ENCODE results near the gene PFKFB3. TPM values are rescaled to one million over a fixed set of nuclear protein-coding genes. Genes with fewer than 3 reads are reported as not detected.
"Not testable (repeated sequence)": the region's sequence is repeated elsewhere in the genome, so short reads cannot be mapped to it uniquely, and the experiment has no call there.

The PFKFB3 gene
- total and polyA plus RNA-seq, 2 donors: 12.2 to 39.3 TPM

DNA sequence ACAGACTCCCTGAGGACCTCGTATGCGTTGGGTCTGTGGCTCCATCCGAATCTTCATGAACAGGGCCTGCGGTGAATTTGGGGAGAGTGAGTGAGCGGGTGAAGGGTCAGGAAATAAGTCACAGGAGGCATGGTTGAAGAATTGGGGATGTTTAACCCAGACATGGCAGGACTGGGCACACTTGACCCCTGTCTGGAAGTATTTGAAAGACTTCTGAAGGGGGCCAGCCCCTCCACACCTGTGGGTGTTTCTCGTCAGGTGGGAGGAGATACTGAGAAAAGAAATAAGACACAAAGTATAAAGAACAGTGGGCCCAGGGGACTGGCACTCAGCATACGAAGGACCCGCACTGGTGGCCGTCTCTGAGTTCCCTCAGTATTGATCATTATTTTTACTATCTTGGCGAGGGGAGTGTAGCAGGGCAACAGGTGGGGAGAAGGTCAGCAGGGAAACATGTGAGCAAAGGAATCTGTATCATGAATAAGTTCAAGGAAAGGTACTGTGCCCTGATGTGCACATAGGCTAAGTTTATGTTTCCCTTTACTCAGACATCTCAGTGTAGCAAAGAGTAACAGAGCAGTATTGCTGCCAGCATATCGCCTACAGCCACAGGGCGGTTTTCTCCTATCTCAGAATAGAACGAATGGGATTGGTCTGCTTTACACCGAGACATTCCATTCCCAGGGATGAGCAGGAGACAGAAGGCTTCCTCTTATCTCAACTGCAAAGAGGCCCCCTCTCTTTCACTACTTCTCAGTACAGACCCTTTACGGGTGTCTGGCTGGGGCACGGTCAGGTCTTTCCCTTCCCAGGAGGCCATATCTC lies 38.2 kb upstream of the PFKFB3 start:
- Histone ChIP-seq H3K4me1 (ENCODE audit: control insufficient read depth in 2 of 2, insufficient read depth in 2 of 2, low read length in 2 of 2) (peaks cover 13 to 23% of the 10 kb centered on the region in 2 donors), H3K4me3 (ENCODE audit: low read length in 2 of 2) (peak overlapping the region; percentile 90 to 91), H3K9me3 (ENCODE audit: control insufficient read depth in 2 of 2, insufficient read depth in 1 of 2, low read length in 1 of 2) (no peaks in the 10 kb centered on the region), H3K27ac (ENCODE audit: low read depth in 1 of 2, low read length in 1 of 2) (peak overlapping the region; percentile 88 to 91), H3K36me3 (ENCODE audit: control insufficient read depth in 2 of 2, insufficient read depth in 2 of 2, low read length in 1 of 2) (peaks cover 8 to 12% of the 10 kb centered on the region in 2 donors), H3K27me3 (ENCODE audit: control insufficient read depth in 2 of 2, insufficient read depth in 1 of 2, low read length in 1 of 2) (no peaks in the 10 kb centered on the region)
- WGBS: 51% methylated on average over 16 of the region's 16 CpGs
- DNase-seq (ENCODE audit: low read depth in 6 of 9, low spot score in 9 of 9): no peak

GRCh38 chr10:6165221-6165725 lies 37.5 kb upstream of the PFKFB3 start:
- Histone ChIP-seq H3K27ac (ENCODE audit: low read depth in 1 of 2, low read length in 1 of 2) (peak overlapping the region in 1 of 2 donors; percentile 25), H3K4me1 (ENCODE audit: control insufficient read depth in 2 of 2, insufficient read depth in 2 of 2, low read length in 2 of 2) (peaks cover 17 to 25% of the 10 kb centered on the region in 2 donors), H3K4me3 (ENCODE audit: low read length in 2 of 2) (no peak overlapping the region), H3K9me3 (ENCODE audit: control insufficient read depth in 2 of 2, insufficient read depth in 1 of 2, low read length in 1 of 2) (no peaks in the 10 kb centered on the region), H3K36me3 (ENCODE audit: control insufficient read depth in 2 of 2, insufficient read depth in 2 of 2, low read length in 1 of 2) (peaks cover 8 to 12% of the 10 kb centered on the region in 2 donors), H3K27me3 (ENCODE audit: control insufficient read depth in 2 of 2, insufficient read depth in 1 of 2, low read length in 1 of 2) (no peaks in the 10 kb centered on the region)
- 76% methylated on average over 6 of the region's 6 CpGs for WGBS
- DNase-seq (ENCODE audit: low read depth in 6 of 9, low spot score in 9 of 9): no peak

GRCh38 chr10:6165933-6166332 lies 36.8 kb upstream of the PFKFB3 start:
- not testable (repeated sequence) for DNase-seq (ENCODE audit: low read depth in 6 of 9, low spot score in 9 of 9); H3K9me3 ChIP-seq (ENCODE audit: control insufficient read depth in 2 of 2, insufficient read depth in 1 of 2, low read length in 1 of 2); H3K27me3 ChIP-seq (ENCODE audit: control insufficient read depth in 2 of 2, insufficient read depth in 1 of 2, low read length in 1 of 2); H3K27ac ChIP-seq (ENCODE audit: low read depth in 1 of 2, low read length in 1 of 2); H3K4me3 ChIP-seq (ENCODE audit: low read length in 2 of 2)
- Histone ChIP-seq H3K4me1 (ENCODE audit: control insufficient read depth in 2 of 2, insufficient read depth in 2 of 2, low read length in 2 of 2) (peaks cover 17 to 31% of the 10 kb centered on the region in 2 donors), H3K36me3 (ENCODE audit: control insufficient read depth in 2 of 2, insufficient read depth in 2 of 2, low read length in 1 of 2) (peaks cover 11 to 12% of the 10 kb centered on the region in 2 donors)
- 98% methylated on average over 15 of the region's 15 CpGs for WGBS

GRCh38 chr10:6167456-6167855 lies 35.3 kb upstream of the PFKFB3 start:
- 97% methylated on average over 2 of the region's 2 CpGs for WGBS
- H3K4me1 ChIP-seq (ENCODE audit: control insufficient read depth in 2 of 2, insufficient read depth in 2 of 2, low read length in 2 of 2): peaks cover 17 to 36% of the 10 kb centered on the region in 2 donors
- H3K27me3 ChIP-seq (ENCODE audit: control insufficient read depth in 2 of 2, insufficient read depth in 1 of 2, low read length in 1 of 2): no peaks in the 10 kb centered on the region
- no peak overlapping the region for H3K4me3 ChIP-seq (ENCODE audit: low read length in 2 of 2)
- H3K9me3 ChIP-seq (ENCODE audit: control insufficient read depth in 2 of 2, insufficient read depth in 1 of 2, low read length in 1 of 2): no peaks in the 10 kb centered on the region
- peaks cover 12 to 16% of the 10 kb centered on the region in 2 donors for H3K36me3 ChIP-seq (ENCODE audit: control insufficient read depth in 2 of 2, insufficient read depth in 2 of 2, low read length in 1 of 2)
- H3K27ac ChIP-seq (ENCODE audit: low read depth in 1 of 2, low read length in 1 of 2): no peak overlapping the region
- DNase-seq (ENCODE audit: low read depth in 6 of 9, low spot score in 9 of 9): no peak

DNA sequence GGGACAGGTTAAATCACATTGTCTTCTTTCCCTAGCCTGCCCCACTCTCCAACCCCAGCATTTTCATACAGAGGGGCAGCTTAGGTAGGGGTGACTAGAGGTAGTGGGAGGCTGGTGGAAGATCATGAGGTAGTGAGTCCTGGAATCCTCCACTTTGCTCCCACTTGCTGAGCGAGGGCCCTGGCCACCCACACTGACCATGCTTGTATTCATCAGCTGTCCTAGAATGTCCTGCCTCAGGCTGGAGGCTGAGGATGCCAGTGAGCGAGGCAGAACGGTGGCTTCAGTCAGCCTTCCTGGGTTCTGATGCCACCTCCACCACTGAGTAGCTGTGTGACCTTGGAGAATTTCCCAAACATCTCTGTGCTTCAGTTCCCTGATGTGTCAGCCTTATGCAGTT lies 34.6 kb upstream of the PFKFB3 start:
- Histone ChIP-seq H3K27me3 (ENCODE audit: control insufficient read depth in 2 of 2, insufficient read depth in 1 of 2, low read length in 1 of 2) (no peaks in the 10 kb centered on the region), H3K9me3 (ENCODE audit: control insufficient read depth in 2 of 2, insufficient read depth in 1 of 2, low read length in 1 of 2) (no peaks in the 10 kb centered on the region), H3K4me1 (ENCODE audit: control insufficient read depth in 2 of 2, insufficient read depth in 2 of 2, low read length in 2 of 2) (peaks cover 16 to 36% of the 10 kb centered on the region in 2 donors), H3K4me3 (ENCODE audit: low read length in 2 of 2) (no peak overlapping the region), H3K27ac (ENCODE audit: low read depth in 1 of 2, low read length in 1 of 2) (no peak overlapping the region), H3K36me3 (ENCODE audit: control insufficient read depth in 2 of 2, insufficient read depth in 2 of 2, low read length in 1 of 2) (peaks cover 12 to 16% of the 10 kb centered on the region in 2 donors)
- 96% methylated on average over 3 of the region's 3 CpGs for WGBS
- no peak for DNase-seq (ENCODE audit: low read depth in 6 of 9, low spot score in 9 of 9)

GRCh38 chr10:6170638-6171037 lies 32.1 kb upstream of the PFKFB3 start:
- no peaks in the 10 kb centered on the region for H3K9me3 ChIP-seq (ENCODE audit: control insufficient read depth in 2 of 2, insufficient read depth in 1 of 2, low read length in 1 of 2)
- peaks cover 12 to 16% of the 10 kb centered on the region in 2 donors for H3K36me3 ChIP-seq (ENCODE audit: control insufficient read depth in 2 of 2, insufficient read depth in 2 of 2, low read length in 1 of 2)
- H3K27me3 ChIP-seq (ENCODE audit: control insufficient read depth in 2 of 2, insufficient read depth in 1 of 2, low read length in 1 of 2): no peaks in the 10 kb centered on the region
- H3K4me1 ChIP-seq (ENCODE audit: control insufficient read depth in 2 of 2, insufficient read depth in 2 of 2, low read length in 2 of 2): peaks cover 5 to 27% of the 10 kb centered on the region in 2 donors
- WGBS: 93% methylated on average over 2 of the region's 2 CpGs
- H3K4me3 ChIP-seq (ENCODE audit: low read length in 2 of 2): no peak overlapping the region
- no peak for DNase-seq (ENCODE audit: low read depth in 6 of 9, low spot score in 9 of 9)
- no peak overlapping the region for H3K27ac ChIP-seq (ENCODE audit: low read depth in 1 of 2, low read length in 1 of 2)

DNA sequence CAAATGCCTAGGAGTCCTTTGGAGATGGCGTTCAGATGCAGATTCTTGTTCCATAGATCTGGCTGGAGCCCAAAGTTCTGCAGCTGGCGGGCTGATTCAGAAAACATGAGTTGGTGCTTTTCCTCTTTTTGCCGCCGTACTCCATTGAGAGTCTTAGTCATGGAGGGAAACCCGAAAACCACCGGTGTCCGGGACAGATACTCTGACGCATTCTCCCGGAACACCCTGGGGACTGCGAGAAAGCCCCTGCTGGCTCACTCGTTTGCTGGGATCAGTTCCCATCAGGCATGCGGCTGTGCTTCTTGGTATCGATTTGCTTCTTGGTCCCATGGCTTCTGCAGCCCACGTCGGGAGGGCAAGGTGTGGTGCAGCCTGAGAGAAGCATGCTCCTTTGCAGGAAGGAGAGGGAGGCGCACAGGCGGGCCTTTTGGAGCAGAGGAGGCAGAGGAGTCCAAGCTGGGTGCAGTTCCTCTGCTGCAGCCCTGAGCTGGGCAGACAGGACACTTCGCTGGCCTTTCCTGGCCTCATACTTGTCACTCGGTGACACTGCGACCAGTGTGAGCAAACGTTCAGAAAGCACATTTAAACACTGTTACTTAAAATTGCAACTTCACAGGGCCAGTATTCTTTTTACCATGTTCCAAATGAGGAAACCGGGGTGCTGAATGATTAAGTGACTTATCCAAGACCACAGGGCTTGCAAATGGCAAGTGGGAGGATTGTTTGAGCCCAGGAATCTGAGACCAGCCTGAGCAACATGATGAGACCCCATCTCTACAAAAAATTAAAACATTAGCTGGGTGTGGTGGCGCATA lies 30.6 kb upstream of the PFKFB3 start:
- no peak for DNase-seq (ENCODE audit: low read depth in 6 of 9, low spot score in 9 of 9)
- WGBS: 37% methylated on average over 23 of the region's 23 CpGs
- Histone ChIP-seq H3K27me3 (ENCODE audit: control insufficient read depth in 2 of 2, insufficient read depth in 1 of 2, low read length in 1 of 2) (no peaks in the 10 kb centered on the region), H3K4me1 (ENCODE audit: control insufficient read depth in 2 of 2, insufficient read depth in 2 of 2, low read length in 2 of 2) (peaks cover 5 to 39% of the 10 kb centered on the region in 2 donors), H3K9me3 (ENCODE audit: control insufficient read depth in 2 of 2, insufficient read depth in 1 of 2, low read length in 1 of 2) (no peaks in the 10 kb centered on the region), H3K36me3 (ENCODE audit: control insufficient read depth in 2 of 2, insufficient read depth in 2 of 2, low read length in 1 of 2) (peaks cover 5 to 11% of the 10 kb centered on the region in 2 donors), H3K27ac (ENCODE audit: low read depth in 1 of 2, low read length in 1 of 2) (peak overlapping the region; percentile 69 to 81), H3K4me3 (ENCODE audit: low read length in 2 of 2) (no peak overlapping the region)

DNA sequence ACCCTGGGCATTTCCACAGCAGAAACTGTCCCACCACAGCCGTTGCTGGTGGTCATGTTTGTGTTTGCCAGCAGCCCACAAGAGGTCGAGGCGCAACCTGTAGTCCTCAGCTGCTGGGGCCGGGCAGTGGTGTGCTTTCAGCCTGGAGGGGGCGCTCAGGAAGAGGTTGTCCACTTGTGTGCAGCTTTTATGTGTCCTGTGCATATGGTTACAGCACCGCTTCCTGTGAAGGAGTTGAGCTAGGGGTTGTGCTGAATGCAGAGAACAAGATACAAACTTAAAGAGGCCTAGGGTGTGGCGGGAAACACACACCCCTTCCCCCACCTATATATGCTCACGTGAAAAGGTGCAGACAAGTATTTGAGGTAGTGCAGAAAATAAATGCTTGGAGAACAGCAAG lies 29.5 kb upstream of the PFKFB3 start:
- Histone ChIP-seq H3K9me3 (ENCODE audit: control insufficient read depth in 2 of 2, insufficient read depth in 1 of 2, low read length in 1 of 2) (no peaks in the 10 kb centered on the region), H3K4me3 (ENCODE audit: low read length in 2 of 2) (no peak overlapping the region), H3K27me3 (ENCODE audit: control insufficient read depth in 2 of 2, insufficient read depth in 1 of 2, low read length in 1 of 2) (no peaks in the 10 kb centered on the region), H3K4me1 (ENCODE audit: control insufficient read depth in 2 of 2, insufficient read depth in 2 of 2, low read length in 2 of 2) (peaks cover 5 to 39% of the 10 kb centered on the region in 2 donors), H3K36me3 (ENCODE audit: control insufficient read depth in 2 of 2, insufficient read depth in 2 of 2, low read length in 1 of 2) (peaks cover 0 to 7% of the 10 kb centered on the region in 2 donors), H3K27ac (ENCODE audit: low read depth in 1 of 2, low read length in 1 of 2) (peak overlapping the region; percentile 38 to 69)
- 73% methylated on average over 8 of the region's 8 CpGs for WGBS
- peak in 2 of 9 donors; percentile 46 to 67 for DNase-seq (ENCODE audit: low read depth in 6 of 9, low spot score in 9 of 9)

Measured in thymus (tissue), 11 donors.